NCI-H748 treated with DMSO at 0.1 percent for 48 hours (cell line): ENCODE measurements around the gene TCF12.
A peak's percentile ranks its signal among the peaks of the same experiment; 100 is the strongest.
"Not testable (repeated sequence)": the region's sequence is repeated elsewhere in the genome, so short reads cannot be mapped to it uniquely, and the experiment has no call there.

ENCODE experiments used
- DNase-seq: peaks from one replicate; lab custom pipeline; 2025; lab: John Stamatoyannopoulos, UW

Gene TCF12

DNA sequence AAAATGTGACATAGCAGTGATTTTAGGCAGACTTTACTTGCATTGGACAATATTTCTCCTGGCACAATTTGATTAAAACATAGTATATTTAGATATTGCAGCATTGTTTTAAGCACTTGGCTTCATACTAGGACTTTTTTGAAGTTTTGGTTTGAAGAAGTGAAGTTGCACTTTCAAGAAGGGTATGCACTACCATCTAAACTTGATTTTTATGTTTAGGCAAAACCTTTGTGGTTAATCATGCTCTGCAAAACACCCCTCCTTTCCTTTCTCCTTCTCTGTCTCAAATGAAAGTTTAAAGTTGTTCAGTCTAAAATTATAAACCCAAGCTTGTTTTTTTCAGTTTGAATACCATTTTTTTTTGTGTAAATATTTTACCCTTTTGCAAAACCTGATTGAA, 173.8 kb downstream of the TCF12 start:
- DNase-seq: no peak

DNA sequence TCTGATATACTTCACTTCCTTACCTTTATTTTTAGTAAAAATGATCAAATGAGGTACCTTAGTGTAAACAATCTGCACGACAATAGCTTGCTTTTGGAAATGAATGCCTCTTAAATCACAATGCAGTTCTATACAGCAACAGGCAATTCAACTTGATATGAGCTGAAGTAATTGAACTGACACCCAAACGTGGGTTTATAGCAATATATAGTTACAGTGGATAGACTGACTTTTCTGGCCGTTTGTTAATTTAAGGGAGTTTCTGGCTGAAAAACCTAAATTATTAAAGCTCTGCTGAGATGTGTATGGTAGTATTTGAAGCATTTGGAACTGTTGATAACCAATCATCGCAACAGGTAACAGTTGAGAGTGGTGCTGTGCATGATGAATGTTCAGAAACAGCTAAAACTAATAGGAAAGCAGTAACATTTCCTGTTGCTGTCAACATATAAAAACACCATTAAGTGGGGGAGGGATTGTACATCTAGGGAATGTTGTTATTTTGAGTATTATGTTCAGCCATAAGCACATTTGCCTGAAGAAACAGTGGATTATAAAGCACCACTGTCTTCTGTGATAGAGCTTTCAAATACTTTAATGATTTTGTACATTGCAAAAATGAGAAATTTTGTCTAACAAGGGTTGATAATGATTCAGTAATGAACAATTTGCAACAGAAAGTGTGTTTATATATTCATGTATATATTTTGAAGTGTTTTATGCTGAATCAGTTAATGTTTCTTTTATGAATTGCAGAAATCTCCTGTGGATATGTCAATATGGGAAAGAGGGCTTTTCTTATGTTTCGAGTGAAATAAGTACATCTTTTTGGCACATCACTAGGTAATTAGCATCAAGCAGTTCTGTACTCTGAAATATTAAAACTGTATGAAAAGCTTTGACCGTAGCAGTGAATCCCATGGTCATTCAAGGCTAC, 176.1 kb downstream of the TCF12 start:
- DNase-seq: no peak

DNA sequence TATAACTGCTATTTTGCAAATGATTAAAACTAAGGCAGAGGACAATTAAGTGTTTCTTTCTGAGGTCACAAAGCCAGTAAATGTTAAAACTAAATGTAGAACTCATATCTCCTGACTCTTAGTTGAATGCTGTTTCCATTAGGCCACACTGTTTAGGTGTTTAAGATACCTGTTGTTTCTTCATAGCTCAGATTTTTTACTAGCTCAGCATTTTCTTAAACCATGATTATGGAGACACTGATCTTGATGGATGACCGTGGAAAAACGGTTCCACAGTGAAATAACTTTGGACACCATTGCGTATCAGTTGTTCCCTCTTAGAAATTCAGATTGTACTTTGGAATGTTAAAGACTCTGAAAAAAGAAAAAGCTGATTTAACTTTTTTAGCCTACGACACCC, 177.5 kb downstream of the TCF12 start:
- DNase-seq: no peak

DNA sequence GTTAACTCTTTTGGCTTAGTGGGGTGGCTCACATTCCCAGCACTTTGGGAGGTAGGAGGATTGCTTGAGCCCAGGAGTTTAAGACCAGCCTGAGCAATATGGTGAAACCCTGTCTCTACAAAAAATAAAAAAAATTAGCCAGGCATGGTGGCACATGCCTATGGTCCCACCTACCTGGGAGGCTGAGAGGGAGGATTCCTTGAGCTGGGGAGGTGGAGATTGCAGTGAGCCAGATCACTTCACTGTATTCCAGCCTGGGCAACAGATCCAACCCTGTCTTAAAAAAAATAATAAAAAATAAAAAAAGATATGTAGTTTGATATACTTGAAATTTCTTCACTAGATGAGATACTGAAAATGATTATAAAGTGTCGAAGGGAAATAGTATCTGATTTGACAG, 178.8 kb downstream of the TCF12 start:
- DNase-seq: no peak

DNA sequence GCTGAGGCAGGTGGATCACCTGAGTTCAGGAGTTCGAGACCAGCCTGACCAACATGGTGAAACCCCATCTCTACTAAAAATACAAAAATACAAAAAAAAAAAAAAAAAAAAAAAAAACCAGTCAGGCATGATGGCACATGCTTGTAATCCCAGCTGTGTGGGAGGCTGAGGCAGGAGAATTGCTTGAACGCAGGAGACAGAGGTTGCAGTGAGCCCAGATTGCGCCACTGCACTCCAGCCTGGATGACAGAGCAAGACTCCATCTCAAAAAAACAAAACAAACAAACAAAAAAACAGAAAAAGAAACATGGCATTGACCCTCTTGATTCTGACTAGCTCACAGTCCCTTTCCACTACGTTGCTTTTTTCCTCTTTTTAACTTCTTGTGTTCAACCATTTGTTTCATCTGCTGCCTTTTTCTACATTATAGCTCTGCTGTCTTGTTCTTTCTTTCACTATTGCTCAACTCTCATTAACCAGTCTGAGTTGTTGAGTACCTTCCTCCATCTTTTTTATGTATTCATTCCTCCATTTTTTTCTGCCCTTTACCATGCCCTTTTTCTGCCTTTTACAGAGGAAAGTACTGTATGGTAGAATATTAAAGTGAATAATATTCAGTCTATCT, 179.6 kb downstream of the TCF12 start:
- not testable (repeated sequence) for DNase-seq

DNA sequence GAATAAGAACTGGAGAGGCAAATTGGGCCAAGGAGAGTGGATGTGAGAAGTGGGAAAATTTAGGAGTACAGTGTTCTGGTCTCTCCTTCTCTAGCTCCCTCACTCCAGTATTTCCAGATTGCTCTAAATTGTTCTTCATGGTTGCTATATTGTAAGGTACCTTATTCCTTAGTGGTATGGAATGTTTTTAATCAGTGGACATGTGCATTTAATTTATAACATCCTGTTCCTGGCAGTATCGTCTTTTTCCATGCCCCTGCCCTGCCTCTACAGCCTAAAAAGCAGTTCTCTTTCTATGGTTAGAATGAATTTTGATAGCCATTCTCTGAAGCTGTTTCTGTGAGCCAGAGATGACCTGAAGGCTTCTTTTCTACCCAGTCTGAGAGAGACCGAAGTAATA, 180.5 kb downstream of the TCF12 start:
- no peak for DNase-seq

DNA sequence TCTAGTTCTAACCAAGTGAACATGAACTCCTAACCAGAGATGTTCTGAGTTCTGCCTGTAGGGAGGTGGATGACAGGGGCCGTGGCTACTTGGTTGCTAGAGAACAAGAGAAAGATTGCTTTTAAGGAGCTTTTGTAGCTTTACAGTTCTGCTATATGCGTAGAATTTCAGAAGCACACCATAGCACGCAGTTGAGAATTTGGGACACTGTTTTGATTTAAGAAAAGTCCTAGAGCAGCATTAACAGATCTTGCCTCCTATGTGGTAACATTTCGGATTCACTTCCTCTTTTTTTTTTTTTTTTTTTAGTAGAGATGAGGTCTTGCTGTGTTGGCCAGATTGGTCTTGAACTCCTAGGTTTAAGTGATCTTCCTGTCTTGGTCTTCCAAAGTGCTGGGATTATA, 181.7 kb downstream of the TCF12 start:
- DNase-seq: no peak

DNA sequence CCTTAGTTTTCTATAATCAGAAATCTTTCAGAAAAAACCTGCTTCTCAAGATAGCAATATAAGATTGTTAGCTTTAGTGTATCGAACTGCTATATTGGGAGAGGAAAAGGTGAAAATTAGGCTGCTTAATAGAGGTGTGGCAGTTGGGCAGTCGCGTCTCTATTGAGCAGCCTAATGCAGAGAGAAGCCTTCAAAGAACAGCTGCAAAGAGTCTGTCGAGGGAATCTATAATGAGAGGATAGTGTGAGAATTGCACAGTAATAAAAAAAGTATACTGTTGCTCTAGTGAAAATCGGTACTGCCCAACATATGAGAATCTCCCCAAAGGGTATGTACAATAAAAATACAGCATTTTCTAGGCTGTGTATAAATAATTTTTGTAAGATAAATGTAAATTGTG, 184.4 kb downstream of the TCF12 start:
- no peak for DNase-seq

DNA sequence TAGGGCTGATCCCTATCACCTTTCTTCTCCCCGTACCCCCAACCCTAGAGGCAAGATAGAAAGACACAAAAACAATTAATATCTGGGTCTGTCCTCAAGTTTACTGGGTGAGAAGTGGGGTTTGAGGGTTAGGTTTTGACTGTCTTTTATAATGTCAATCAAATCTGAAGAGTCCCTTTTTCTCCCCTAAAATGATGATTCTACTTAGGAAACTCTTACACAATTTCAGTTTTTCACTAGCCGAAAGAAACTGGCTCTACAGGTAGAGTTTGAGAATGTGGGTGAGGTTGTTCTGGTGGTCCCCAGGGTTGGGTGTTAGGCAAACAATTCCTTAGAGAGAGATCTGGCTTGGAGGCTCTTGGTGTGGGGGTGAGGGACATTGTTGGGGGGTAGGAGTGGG, 189.9 kb downstream of the TCF12 start:
- DNase-seq: no peak

DNA sequence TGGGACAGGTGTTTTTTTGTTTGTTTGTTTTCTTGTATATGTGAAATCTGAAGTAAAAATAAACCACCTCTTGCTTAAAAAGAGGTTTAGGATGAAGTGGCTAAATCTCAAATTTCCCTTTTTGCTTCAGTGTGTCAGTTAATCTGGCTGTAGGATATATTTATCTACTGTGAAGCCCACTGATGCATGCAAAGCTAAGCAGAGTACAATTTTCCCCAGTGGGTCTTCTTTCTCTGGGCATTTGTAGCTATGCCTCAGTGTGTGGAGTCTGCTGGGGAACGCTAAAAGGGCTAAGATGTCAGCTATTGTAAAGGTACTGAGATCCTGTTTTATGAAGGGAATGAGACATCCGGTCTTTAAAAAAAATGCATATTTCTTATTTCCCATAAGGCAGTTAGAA, 190.6 kb downstream of the TCF12 start:
- DNase-seq: no peak

DNA sequence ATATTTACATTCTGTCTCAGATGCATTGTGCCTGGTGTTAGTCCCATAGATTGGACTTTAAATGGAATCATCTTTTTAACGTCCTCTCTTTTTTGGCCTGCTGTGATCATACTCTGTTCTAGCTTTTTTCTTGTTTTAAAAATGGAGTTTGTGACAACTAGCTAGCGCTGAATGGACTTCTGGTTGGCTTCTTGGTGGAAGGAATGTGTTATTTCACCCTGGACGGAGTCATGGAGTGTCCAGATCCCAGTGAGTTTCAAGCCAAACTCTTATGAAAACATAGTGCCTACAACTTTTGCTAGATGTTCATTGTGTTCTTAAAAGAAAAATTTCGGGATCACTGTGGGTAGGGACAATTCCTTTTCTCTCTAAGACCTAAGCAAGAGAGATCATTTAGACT, 192.6 kb downstream of the TCF12 start:
- no peak for DNase-seq

DNA sequence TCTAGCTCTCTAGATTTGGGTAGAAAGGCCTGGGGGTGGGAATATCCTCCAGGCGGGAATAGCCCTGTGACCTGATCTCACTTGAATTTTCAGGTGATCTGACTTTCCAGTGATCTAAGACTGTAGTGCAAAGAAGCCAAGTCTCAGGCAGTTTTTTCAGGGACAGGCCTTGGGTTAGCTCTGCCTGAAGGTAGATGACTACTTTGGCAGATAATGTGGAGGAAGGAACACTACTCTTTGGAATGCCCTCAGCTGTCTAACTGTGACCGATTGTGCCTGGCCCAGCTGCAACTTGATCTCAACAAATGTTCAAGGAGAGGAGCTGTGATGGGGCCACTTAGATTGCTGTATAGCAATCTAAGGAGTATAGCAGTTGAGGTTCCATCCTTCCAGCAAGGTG, 193.7 kb downstream of the TCF12 start:
- DNase-seq: no peak

DNA sequence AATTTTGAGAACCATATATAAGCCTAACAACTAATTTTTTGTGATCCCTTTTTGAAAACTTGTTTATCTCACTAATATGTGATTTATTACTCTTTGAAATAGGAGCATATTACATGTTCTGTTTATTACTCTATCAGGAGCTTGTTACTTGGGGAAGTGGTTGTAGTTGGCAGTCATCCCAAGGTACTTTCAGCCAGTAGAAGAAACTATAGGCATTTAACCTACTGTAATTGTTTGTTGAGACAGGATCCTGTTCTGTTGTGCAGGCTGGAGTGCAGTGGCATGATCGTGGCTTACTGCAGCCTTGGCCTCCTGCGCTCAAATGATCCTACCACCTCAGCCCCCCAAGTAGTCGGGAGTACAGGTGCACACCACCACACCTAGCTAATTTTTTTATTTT, 195.6 kb downstream of the TCF12 start:
- DNase-seq: no peak

DNA sequence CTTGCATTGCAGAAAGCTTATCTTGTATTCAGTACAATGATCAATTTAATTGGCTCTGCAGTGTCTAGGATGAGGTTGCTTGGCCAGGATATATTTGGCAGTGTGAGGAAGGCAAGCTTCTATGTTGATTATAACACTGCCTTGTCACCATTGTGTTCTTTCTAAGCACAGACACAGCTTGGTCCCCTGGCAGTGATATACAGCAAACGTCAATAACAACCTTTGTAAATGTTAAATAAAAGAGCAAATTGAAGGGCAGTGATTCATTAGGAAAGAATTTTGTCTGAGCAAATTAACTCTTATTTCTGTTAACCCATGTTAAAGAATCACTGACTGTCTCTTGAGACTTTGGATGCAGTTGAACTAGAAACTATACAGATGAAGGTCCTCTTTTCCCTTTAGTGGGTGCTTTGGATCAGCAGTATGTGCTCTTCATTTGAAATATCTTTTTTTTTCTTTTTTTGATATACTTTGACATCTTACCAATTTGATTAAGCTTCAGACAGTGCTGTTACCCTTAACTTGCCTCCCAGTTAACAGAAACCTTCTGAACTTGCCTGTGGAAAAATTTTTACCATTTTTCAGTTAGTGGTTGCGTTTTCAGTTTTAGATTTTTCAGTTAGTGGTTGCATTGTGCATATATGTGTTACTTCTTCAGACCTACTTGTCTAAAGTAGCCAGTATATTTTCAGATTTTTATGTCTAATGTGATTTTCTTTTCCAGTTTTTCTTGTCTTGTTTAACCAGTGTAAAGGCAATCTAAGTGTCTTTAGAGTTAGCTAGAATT, 199.8 kb downstream of the TCF12 start:
- no peak for DNase-seq

DNA sequence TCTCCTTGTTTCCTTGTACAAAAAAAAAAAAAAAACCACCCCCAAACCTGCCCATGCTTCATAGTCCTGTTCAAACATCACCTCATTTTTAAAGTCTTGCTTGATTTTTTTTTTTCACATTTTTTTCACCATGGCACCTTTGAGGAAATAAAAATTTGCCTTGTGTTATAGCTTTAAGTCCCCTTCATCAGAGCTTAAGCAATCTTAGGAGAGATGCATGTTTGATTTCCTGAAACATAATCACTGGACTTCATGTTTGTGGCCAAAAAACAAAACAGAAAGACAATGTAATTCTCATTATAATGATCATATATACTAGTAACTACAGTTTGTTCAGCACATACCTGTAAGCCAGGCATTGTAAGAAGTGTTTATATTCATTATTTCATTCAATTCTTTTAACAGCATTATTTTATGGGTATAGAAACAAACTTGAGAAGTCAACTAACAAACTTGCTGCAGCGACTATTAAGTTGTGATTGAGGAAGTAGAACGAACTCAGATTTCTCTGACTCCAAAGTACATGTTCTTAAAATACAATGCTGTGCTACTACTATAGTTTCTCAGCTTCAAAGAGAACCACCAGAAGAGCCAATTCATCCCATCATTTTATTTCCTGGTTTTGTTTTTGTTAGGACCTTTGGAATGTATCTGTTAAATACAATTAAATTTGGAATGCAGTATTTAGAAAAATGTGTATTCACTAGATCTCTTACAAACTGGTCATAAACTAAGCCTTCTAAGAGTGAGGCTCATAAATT, 203.8 kb downstream of the TCF12 start:
- DNase-seq: no peak

DNA sequence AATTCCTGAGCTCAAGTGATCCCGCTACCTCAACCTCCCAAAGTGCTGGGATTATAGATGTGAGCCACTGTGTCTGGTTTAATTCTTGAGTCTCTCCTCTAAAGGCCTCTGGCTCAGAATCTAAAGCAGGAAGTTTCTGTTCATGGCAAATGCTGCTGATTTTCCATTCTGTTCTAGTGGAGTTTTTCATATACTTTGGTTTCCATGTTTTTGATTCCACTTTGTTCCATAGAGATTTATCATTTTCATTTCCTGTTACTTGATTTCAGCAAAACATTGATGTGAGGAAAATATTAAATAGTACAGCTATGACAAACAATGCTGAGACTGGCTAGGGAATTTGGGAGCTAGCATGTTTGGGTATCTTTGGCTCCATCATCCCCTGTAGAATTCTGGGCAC, 205.6 kb downstream of the TCF12 start:
- no peak for DNase-seq

DNA sequence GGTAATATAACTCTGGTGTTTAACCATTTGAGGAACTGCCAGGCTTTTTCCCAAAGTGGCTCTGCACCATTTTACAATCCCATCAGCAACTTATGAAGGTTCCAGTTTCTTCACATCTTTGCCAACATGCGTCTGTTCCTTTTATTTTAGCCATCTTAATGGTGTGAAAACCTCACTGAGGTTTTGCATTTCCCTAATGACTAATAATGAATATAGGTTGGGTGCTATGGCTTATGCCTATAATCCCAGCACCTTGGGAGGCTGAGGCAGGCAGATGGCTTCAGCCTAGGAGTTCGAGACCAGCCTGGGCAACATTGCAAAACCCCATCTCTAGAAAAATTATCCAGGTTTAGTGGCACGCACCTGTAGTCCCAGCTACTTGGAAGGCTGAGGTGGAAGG, 210.6 kb downstream of the TCF12 start:
- DNase-seq: no peak

DNA sequence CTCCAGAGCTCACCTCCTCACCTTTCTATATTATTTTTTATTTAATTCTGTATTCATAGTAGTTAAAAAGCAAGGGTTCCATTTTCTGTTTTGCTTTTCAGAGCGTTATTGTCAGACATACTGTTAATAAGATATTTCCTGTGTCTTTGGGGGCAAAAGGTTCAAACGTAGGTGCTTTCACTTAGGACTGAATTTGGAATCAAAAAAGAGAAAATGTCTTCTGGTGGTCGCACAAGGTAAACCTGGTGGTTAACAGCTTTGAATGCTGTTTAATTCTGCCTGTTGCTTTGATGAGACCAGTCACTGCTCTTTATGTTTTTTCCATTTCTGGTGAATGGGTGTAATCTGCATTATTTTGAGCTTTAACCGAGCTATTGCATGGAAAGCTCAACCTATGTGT, 212.5 kb downstream of the TCF12 start:
- DNase-seq: no peak

DNA sequence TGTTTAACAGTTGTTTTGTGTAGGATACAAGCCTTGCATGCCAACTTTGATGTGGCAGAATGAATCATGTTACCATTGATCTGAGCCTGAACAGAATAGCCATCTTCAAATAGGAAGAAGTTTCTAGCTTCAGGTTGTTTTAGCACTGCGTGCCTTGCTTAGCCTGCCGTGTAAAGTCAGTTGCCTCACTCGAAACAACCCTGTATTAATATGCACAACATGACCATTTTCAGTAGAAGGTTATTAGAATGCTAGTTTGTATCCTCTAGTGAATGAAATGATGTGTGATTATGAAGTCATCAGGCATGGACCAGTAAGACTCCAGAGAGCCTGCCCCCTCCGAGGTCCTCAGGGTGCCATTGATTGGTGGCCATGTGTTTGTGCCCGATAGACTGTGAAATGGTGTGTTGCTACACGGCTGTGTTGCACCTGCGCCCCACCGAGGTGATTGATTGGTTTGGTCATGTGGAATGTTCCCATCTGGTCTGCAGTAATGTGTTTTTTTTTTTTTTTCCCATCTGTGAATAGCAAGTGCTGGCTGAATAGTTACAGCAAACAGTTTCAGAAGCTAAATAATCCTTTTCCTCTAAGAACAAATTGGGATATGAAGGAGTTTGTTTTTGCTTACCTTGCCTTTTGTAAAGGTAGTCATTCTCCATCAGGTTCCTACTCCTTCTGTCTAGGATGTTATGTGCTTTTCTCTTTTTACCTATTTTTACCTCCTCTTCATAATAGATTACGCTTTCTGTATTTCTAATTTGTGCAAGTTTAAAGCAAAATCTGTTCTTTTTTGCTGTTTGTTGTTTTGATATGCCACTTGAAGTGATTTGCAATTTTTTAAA, 214.9 kb downstream of the TCF12 start:
- DNase-seq: peak; percentile 3

DNA sequence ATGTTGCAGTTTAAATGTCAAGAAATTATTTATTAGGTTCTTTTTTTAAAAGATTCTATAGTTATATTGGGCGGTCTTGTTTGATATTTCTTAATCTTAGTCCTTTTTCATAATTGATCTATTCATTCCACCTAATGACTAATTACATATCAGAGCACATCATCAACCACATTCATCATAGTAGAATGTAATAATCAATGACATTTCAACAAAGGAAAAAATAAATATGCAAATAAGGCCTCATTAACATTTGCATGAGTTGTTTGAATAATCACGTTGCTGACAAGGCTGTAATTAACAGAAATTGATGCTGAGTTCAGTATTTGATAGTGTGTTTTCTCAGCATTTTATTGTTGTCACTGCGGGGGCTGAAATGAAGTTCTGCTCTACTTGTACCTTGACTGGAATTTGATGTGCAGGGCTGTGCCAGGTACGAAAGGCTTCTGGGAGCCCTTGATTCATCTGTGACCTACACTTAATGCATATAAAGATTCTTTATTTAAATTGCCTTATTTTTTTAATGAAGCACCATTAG, 215.7 kb downstream of the TCF12 start:
- DNase-seq: no peak

DNA sequence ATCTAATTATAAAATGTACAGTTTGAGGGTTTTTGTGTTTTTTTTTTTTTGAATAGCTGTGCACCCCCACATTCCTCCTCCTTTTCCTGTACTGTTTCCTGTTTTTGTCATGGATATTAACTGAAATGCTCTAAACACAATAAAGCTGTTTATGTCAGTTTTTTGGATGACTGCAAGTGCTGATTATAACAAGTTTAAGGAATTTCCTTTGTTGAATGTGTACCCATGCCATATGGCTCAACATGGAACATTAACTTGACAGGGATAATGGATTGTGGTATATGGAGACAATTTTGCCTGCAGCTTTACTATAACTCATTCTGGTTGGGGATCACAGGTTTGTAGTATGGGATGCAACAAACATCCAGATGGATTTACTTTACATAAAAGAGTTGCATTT, 216.4 kb downstream of the TCF12 start:
- DNase-seq: no peak
